Mucosa of gallbladder (tissue), 1 donor: Measurements from ENCODE around the gene DOCK10. TPM values are rescaled to one million over a fixed set of nuclear protein-coding genes. Genes with fewer than 3 reads are reported as not detected.
"Not testable (repeated sequence)": the region's sequence is repeated elsewhere in the genome, so short reads cannot be mapped to it uniquely, and the experiment has no call there.

Source experiments
- DNase-seq: peaks from one replicate; pipeline ENCODE4 v3.0.0-alpha.2; 2020; ENCODE audit warnings: low spot score
- total RNA-seq: library from RNA; stranded (reverse); gene quantifications from one replicate; pipeline ENCODE4 v1.2.1, GENCODE V29; 2021
- donor health status: DM: no; HTN: no; CAD: no.

Gene DOCK10
- total RNA-seq: 20.1 TPM

- no peak for DNase-seq
These were observed at the start of gene DOCK10 for GRCh38 chr2:225041851-225042799. Gene DOCK10, minus strand, starts transcription at chr2:225042468. Its CDS starts 94 bp downstream, at chr2:225042374.

GRCh38 chr2:225091336-225091735, 49.1 kb upstream of the DOCK10 start:
- DNase-seq: no peak

GRCh38 chr2:225090746-225091145, 48.5 kb upstream of the DOCK10 start:
- DNase-seq: no peak

- no peak for DNase-seq
These were observed 44.6 kb upstream of the DOCK10 start for GRCh38 chr2:225086915-225087314.

GRCh38 chr2:225086439-225086838, 44.2 kb upstream of the DOCK10 start:
- no peak for DNase-seq

GRCh38 chr2:225083276-225083675, 41.0 kb upstream of the DOCK10 start:
- no peak for DNase-seq

- DNase-seq: no peak
These were observed 33.9 kb upstream of the DOCK10 start for GRCh38 chr2:225076125-225076524.

- no peak for DNase-seq
These were observed 32.8 kb upstream of the DOCK10 start for GRCh38 chr2:225074919-225075681.

GRCh38 chr2:225074366-225074765, 32.1 kb upstream of the DOCK10 start:
- DNase-seq: no peak

GRCh38 chr2:225073198-225073597, 30.9 kb upstream of the DOCK10 start:
- DNase-seq: no peak

GRCh38 chr2:225072444-225072843, 30.2 kb upstream of the DOCK10 start:
- DNase-seq: no peak

- no peak for DNase-seq
These were observed 28.5 kb upstream of the DOCK10 start for GRCh38 chr2:225070811-225071210.

GRCh38 chr2:225069966-225070365, 27.7 kb upstream of the DOCK10 start:
- DNase-seq: no peak

GRCh38 chr2:225069477-225069876, 27.2 kb upstream of the DOCK10 start:
- no peak for DNase-seq

GRCh38 chr2:225065882-225066281, 23.6 kb upstream of the DOCK10 start:
- no peak for DNase-seq

GRCh38 chr2:225064928-225065327, 22.7 kb upstream of the DOCK10 start:
- no peak for DNase-seq

- no peak for DNase-seq
These were observed 22.1 kb upstream of the DOCK10 start for GRCh38 chr2:225064362-225064761.

GRCh38 chr2:225056330-225057073, 14.2 kb upstream of the DOCK10 start:
- no peak for DNase-seq

GRCh38 chr2:225055714-225056113, 13.4 kb upstream of the DOCK10 start:
- DNase-seq: no peak

- no peak for DNase-seq
These were observed 10.4 kb upstream of the DOCK10 start for GRCh38 chr2:225052703-225053102.

- not testable (repeated sequence) for DNase-seq
These were observed 5.2 kb upstream of the DOCK10 start for GRCh38 chr2:225047502-225047901.

- no peak for DNase-seq
These were observed 516 bp upstream of the DOCK10 start for GRCh38 chr2:225042800-225043167.
